CD4-positive, alpha-beta T cell treated with Interleukin-17A for 4 hours (primary cell): ENCODE data around the gene RIMBP2.

Experiments used
- DNase-seq: peaks from one replicate; pipeline ENCODE4 v3.0.0-alpha.2; 2020; ENCODE audit warnings: mixed read lengths

Gene RIMBP2

GRCh38 chr12:130477266-130477665, 238.8 kb downstream of the RIMBP2 start:
- DNase-seq = no peak

- no peak for DNase-seq
Observed at GRCh38 chr12:130476451-130477135, 239.5 kb downstream of the RIMBP2 start.

- no peak for DNase-seq
Observed at GRCh38 chr12:130474599-130475269, 241.4 kb downstream of the RIMBP2 start.

GRCh38 chr12:130473266-130473665, 242.8 kb downstream of the RIMBP2 start:
- DNase-seq = no peak

- no peak for DNase-seq
Observed at GRCh38 chr12:130470969-130471368, 245.1 kb downstream of the RIMBP2 start.

GRCh38 chr12:130469552-130469951, 246.5 kb downstream of the RIMBP2 start:
- no peak for DNase-seq

- no peak for DNase-seq
Observed at GRCh38 chr12:130468700-130469245, 247.3 kb downstream of the RIMBP2 start.

- no peak for DNase-seq
Observed at GRCh38 chr12:130468186-130468585, 247.9 kb downstream of the RIMBP2 start.

- no peak for DNase-seq
Observed at GRCh38 chr12:130465626-130466025, 250.5 kb downstream of the RIMBP2 start.

- DNase-seq = no peak
Observed at GRCh38 chr12:130465046-130465445, 251.1 kb downstream of the RIMBP2 start.

- no peak for DNase-seq
Observed at GRCh38 chr12:130463818-130464670, 252.1 kb downstream of the RIMBP2 start.

- no peak for DNase-seq
Observed at GRCh38 chr12:130463275-130463658, 252.8 kb downstream of the RIMBP2 start.

- no peak for DNase-seq
Observed at GRCh38 chr12:130462558-130463274, 253.4 kb downstream of the RIMBP2 start.

GRCh38 chr12:130461839-130462557, 254.1 kb downstream of the RIMBP2 start:
- DNase-seq = no peak

GRCh38 chr12:130461447-130461815, 254.7 kb downstream of the RIMBP2 start:
- DNase-seq = no peak

GRCh38 chr12:130460611-130461446, 255.3 kb downstream of the RIMBP2 start:
- no peak for DNase-seq

GRCh38 chr12:130459916-130460315, 256.2 kb downstream of the RIMBP2 start:
- no peak for DNase-seq

GRCh38 chr12:130458341-130458740, 257.8 kb downstream of the RIMBP2 start:
- DNase-seq = no peak

- DNase-seq = no peak
Observed at GRCh38 chr12:130457215-130457614, 258.9 kb downstream of the RIMBP2 start.

GRCh38 chr12:130456375-130457199, 259.5 kb downstream of the RIMBP2 start:
- DNase-seq = no peak
